Mesothelial cell of epicardium (in vitro differentiated cells): ENCODE measurements around the gene SLAMF6. TPM values are rescaled to one million over a fixed set of nuclear protein-coding genes. Genes with fewer than 3 reads are reported as not detected.

Experiments used
- DNase-seq, 2 experiments: peaks; one replicate each; pipeline ENCODE4 v3.0.0; 2021; ENCODE audit warnings: low spot score in 2 of 2; ENCODE audit not compliant: unreplicated experiment in 2 of 2
- H3K27ac Mint-ChIP-seq: 2 replicates; pipeline ENCODE4 v1.8.0; 2021; ENCODE audit warnings: mixed read lengths
- H3K27me3 Mint-ChIP-seq: 2 replicates; pipeline ENCODE4 v1.8.0; 2021; ENCODE audit warnings: low read depth, mixed read lengths
- H3K36me3 Mint-ChIP-seq: 2 replicates; pipeline ENCODE4 v1.8.0; 2021; ENCODE audit warnings: mixed read lengths
- H3K4me1 Mint-ChIP-seq: 2 replicates; pipeline ENCODE4 v1.8.0; 2021; ENCODE audit warnings: mixed read lengths
- H3K4me3 Mint-ChIP-seq: 2 replicates; pipeline ENCODE4 v1.8.0; 2021; ENCODE audit warnings: mild to moderate bottlenecking, moderate library complexity, mixed read lengths
- H3K9me3 Mint-ChIP-seq: 2 replicates; pipeline ENCODE4 v1.8.0; 2021; ENCODE audit warnings: mixed read lengths
- CTCF ChIP-seq: fragments of 200-600 bp; sonication (generic); IDR thresholded peaks from one replicate; pipeline ENCODE4 v1.5.0; 2021; ENCODE audit warnings: antibody characterized with exemption; ENCODE audit not compliant: unreplicated experiment
- total RNA-seq: library from RNA; stranded (reverse); gene quantifications from 3 replicates; pipeline ENCODE4 v1.2.1, GENCODE V29; 2021

SLAMF6 gene
- total RNA-seq, 1 donor from 2014 or later = not detected

DNA sequence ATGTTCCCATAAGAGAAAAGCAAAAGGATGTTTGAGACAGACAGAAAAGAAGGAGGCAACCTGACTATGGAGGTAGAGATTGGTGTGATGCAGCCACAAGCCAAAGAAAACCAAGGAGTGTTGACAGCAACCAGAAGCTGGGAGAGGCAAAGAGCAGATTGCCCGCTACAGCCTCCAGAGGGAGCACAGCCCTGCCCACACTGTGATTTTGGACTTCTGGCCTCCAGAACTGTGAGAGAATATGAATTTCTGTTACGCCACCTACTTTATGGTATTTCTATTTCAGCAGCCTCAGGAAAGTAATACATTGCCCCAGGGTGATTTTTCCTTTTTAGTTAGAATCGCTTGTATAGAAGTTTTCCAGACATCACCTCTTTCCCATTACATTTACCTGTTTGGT, 28.4 kb downstream of the SLAMF6 start:
- peaks cover 15% of the 10 kb centered on the region for H3K9me3 Mint-ChIP-seq
- peaks cover 11% of the 10 kb centered on the region for H3K27me3 Mint-ChIP-seq
- no peak for TF ChIP-seq CTCF
- H3K4me1 Mint-ChIP-seq = no peaks in the 10 kb centered on the region
- H3K4me3 Mint-ChIP-seq = no peak overlapping the region
- no peak overlapping the region for H3K27ac Mint-ChIP-seq
- DNase-seq = no peak
- no peaks in the 10 kb centered on the region for H3K36me3 Mint-ChIP-seq

GRCh38 chr1:160492617-160493016, 30.4 kb downstream of the SLAMF6 start:
- Mint-ChIP-seq H3K27ac (no peak overlapping the region), H3K4me1 (no peaks in the 10 kb centered on the region), H3K36me3 (no peaks in the 10 kb centered on the region), H3K27me3 (peaks cover 20% of the 10 kb centered on the region), H3K4me3 (no peak overlapping the region), H3K9me3 (no peaks in the 10 kb centered on the region)
- DNase-seq = no peak
- TF ChIP-seq CTCF = no peak

GRCh38 chr1:160491981-160492380, 31.1 kb downstream of the SLAMF6 start:
- Mint-ChIP-seq H3K4me1 (no peaks in the 10 kb centered on the region), H3K36me3 (no peaks in the 10 kb centered on the region), H3K27me3 (peaks cover 20% of the 10 kb centered on the region), H3K27ac (no peak overlapping the region), H3K4me3 (no peak overlapping the region), H3K9me3 (no peaks in the 10 kb centered on the region)
- TF ChIP-seq CTCF = no peak
- no peak for DNase-seq

- no peak overlapping the region for H3K4me3 Mint-ChIP-seq
- no peak overlapping the region for H3K27ac Mint-ChIP-seq
- H3K4me1 Mint-ChIP-seq = no peaks in the 10 kb centered on the region
- H3K27me3 Mint-ChIP-seq = peaks cover 19% of the 10 kb centered on the region
- DNase-seq = no peak
- TF ChIP-seq CTCF = no peak
- no peaks in the 10 kb centered on the region for H3K36me3 Mint-ChIP-seq
- H3K9me3 Mint-ChIP-seq = no peaks in the 10 kb centered on the region
These were observed 32.0 kb downstream of the SLAMF6 start for GRCh38 chr1:160491017-160491416.

- H3K4me1 Mint-ChIP-seq = no peaks in the 10 kb centered on the region
- no peak overlapping the region for H3K27ac Mint-ChIP-seq
- peaks cover 22% of the 10 kb centered on the region for H3K27me3 Mint-ChIP-seq
- H3K4me3 Mint-ChIP-seq = no peak overlapping the region
- DNase-seq = no peak
- H3K9me3 Mint-ChIP-seq = no peaks in the 10 kb centered on the region
- no peaks in the 10 kb centered on the region for H3K36me3 Mint-ChIP-seq
- TF ChIP-seq CTCF = no peak
These were observed 33.4 kb downstream of the SLAMF6 start for GRCh38 chr1:160489513-160490261.
